IPS DF 6.9 (cell line): ENCODE measurements around the gene MIEN1.
"Not testable (repeated sequence)": the region's sequence is repeated elsewhere in the genome, so short reads cannot be mapped to it uniquely, and the experiment has no call there.

ENCODE experiments used
- DNase-seq: peaks from one replicate; pipeline ENCODE4 v3.0.0-alpha.2; 2013; ENCODE audit warnings: low read depth, low spot score
- H3K27ac ChIP-seq: one replicate; pipeline ENCODE4 v1.5.1; 2013; ENCODE audit warnings: low read length, control low read depth
- H3K27me3 ChIP-seq: 2 replicates; pipeline ENCODE4 v1.6.1; 2013; ENCODE audit warnings: mild to moderate bottlenecking, low read length; ENCODE audit not compliant: control insufficient read depth, insufficient read depth
- H3K36me3 ChIP-seq: 2 replicates; pipeline ENCODE4 v1.6.1; 2013; ENCODE audit warnings: low read length; ENCODE audit not compliant: control insufficient read depth, insufficient read depth
- H3K4me1 ChIP-seq: 2 replicates; pipeline ENCODE4 v1.6.1; 2013; ENCODE audit warnings: low read length; ENCODE audit not compliant: control insufficient read depth, insufficient read depth
- H3K4me3 ChIP-seq: 2 replicates; pipeline ENCODE4 v1.5.1; 2013; ENCODE audit warnings: mild to moderate bottlenecking, low read length
- H3K9me3 ChIP-seq: 2 replicates; pipeline ENCODE4 v1.6.1; 2013; ENCODE audit warnings: low read length, inconsistent platforms; ENCODE audit not compliant: control insufficient read depth, insufficient read depth
- WGBS: extraction: QIAGEN DNeasy Blood & Tissue Kit; methylation state at CpG from one replicate; pipeline ENCODE4 v1.1.7; 2013; ENCODE audit warnings: mixed read lengths, missing lambda C conversion rate; ENCODE audit not compliant: insufficient read length, insufficient coverage; 5-methylcytosine and 5-hydroxymethylcytosine counted together

Gene MIEN1

DNA sequence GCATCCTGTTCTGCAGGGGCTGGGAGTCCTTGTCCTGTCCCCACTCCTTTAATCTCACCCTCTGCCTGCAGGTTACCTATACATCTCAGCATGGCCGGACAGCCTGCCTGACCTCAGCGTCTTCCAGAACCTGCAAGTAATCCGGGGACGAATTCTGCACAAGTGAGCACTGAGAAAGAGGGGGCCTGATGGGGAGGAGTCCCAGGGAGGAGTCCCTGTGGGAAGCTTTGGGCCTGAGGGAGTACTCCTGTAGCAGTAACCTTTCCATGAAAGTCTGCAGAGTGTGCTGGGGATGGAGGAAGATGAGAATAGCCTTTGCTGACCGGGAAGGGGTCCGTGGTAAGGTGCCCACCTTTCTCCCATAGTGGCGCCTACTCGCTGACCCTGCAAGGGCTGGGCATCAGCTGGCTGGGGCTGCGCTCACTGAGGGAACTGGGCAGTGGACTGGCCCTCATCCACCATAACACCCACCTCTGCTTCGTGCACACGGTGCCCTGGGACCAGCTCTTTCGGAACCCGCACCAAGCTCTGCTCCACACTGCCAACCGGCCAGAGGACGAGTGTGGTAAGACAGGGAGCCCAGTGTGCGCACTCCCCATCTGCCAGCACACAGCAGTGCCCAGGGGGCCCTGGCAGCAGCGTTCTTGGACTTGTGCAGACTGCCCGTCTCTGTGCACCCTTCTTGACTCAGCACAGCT, 14.8 kb downstream of the MIEN1 start:
- no peak for DNase-seq
- Histone ChIP-seq H3K36me3 (peaks cover 38% of the 10 kb centered on the region), H3K27me3 (no peaks in the 10 kb centered on the region), H3K27ac (no peak overlapping the region), H3K4me3 (no peak overlapping the region), H3K4me1 (no peaks in the 10 kb centered on the region), H3K9me3 (no peaks in the 10 kb centered on the region)
- WGBS: no CpG with 5 or more reads among the region's 18 CpGs

DNA sequence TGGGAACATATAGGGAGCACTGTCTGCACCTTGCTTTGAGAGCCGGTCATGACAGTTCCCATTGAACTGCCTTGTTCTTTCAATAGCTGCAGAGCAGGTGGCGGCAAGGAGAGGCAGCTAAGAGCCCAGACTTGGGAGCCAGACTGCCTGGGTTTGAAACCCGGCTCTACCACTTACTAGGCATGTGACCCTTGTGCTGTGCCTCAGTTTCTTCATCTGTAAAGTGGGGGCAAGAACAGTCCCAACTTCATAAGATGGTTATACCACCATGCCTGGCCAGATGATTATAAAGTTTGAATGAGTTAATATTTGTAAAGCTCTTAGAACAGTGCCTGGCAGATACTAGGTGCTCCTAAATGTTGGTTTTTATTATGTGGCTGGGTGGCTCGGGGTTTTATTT, 16.1 kb downstream of the MIEN1 start:
- no peak overlapping the region for H3K27ac ChIP-seq
- DNase-seq: no peak
- H3K4me3 ChIP-seq: no peak overlapping the region
- WGBS: no CpG with 5 or more reads among the region's 4 CpGs
- H3K4me1 ChIP-seq: no peaks in the 10 kb centered on the region
- peaks cover 45% of the 10 kb centered on the region for H3K36me3 ChIP-seq
- no peaks in the 10 kb centered on the region for H3K9me3 ChIP-seq
- H3K27me3 ChIP-seq: no peaks in the 10 kb centered on the region

DNA sequence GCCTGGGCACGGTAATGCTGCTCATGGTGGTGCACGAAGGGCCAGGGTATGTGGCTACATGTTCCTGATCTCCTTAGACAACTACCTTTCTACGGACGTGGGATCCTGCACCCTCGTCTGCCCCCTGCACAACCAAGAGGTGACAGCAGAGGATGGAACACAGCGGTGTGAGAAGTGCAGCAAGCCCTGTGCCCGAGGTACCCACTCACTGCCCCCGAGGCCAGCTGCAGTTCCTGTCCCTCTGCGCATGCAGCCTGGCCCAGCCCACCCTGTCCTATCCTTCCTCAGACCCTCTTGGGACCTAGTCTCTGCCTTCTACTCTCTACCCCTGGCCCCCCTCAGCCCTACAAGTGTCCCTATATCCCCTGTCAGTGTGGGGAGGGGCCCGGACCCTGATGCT, 18.5 kb downstream of the MIEN1 start:
- H3K4me1 ChIP-seq: no peaks in the 10 kb centered on the region
- no peak overlapping the region for H3K27ac ChIP-seq
- no peaks in the 10 kb centered on the region for H3K27me3 ChIP-seq
- no CpG with 5 or more reads among the region's 10 CpGs for WGBS
- H3K4me3 ChIP-seq: no peak overlapping the region
- no peak for DNase-seq
- H3K9me3 ChIP-seq: no peaks in the 10 kb centered on the region
- H3K36me3 ChIP-seq: peaks cover 53% of the 10 kb centered on the region

GRCh38 chr17:39711071-39711470, 19.3 kb downstream of the MIEN1 start:
- H3K27ac ChIP-seq, H3K9me3 ChIP-seq, H3K4me3 ChIP-seq, DNase-seq, H3K4me1 ChIP-seq, H3K27me3 ChIP-seq: not testable (repeated sequence)
- peaks cover 47% of the 10 kb centered on the region for H3K36me3 ChIP-seq
- no CpG with 5 or more reads among the region's 11 CpGs for WGBS

DNA sequence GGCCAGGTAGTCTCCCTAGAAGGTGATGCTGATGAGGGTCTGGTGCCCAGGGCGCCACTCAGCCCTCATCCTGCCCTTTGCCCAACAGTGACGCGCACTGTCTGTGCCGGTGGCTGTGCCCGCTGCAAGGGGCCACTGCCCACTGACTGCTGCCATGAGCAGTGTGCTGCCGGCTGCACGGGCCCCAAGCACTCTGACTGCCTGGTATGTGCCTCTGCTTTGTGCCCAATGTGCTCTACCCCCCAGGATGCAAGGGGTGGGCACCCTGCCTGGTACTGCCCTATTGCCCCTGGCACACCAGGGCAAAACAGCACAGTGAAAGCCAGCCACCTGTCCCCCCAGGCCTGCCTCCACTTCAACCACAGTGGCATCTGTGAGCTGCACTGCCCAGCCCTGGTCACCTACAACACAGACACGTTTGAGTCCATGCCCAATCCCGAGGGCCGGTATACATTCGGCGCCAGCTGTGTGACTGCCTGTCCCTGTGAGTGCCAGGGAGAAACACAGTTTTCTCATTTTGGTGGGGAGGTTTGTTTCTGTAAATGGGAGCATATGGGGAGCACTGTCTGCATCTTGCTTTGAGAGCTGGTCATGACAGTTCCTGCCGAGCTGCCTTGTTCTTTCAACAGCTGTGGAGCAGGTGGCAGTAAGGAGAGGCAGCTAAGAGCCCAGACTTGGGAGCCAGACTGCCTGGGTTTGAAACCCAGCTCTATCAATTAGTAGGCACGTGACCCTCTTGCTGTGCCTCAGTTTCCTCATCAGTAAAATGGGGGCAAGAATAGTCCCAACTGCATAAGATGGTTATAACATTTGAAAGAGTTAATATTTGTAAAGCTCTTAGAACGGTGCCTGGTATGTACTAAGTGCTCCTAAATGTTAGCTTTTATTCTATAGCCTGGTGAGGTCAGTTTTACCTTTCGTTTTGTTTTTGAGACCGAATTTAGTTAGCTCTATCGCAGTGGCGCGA, 20.1 kb downstream of the MIEN1 start:
- no peak overlapping the region for H3K4me3 ChIP-seq
- no peaks in the 10 kb centered on the region for H3K9me3 ChIP-seq
- no CpG with 5 or more reads among the region's 20 CpGs for WGBS
- no peak for DNase-seq
- no peaks in the 10 kb centered on the region for H3K27me3 ChIP-seq
- H3K4me1 ChIP-seq: peaks cover 3% of the 10 kb centered on the region; the same call in 1 of the 2 replicates
- peaks cover 39% of the 10 kb centered on the region for H3K36me3 ChIP-seq
- no peak overlapping the region for H3K27ac ChIP-seq

GRCh38 chr17:39709319-39709997, 20.9 kb downstream of the MIEN1 start:
- no CpG with 5 or more reads among the region's 14 CpGs for WGBS
- Histone ChIP-seq H3K27ac (no peak overlapping the region), H3K27me3 (no peaks in the 10 kb centered on the region), H3K4me1 (peaks cover 10% of the 10 kb centered on the region), H3K9me3 (no peaks in the 10 kb centered on the region), H3K4me3 (no peak overlapping the region), H3K36me3 (peaks cover 36% of the 10 kb centered on the region)
- no peak for DNase-seq

GRCh38 chr17:39706921-39707337, 23.4 kb downstream of the MIEN1 start:
- DNase-seq: no peak
- no CpG with 5 or more reads among the region's 7 CpGs for WGBS
- H3K9me3 ChIP-seq: no peaks in the 10 kb centered on the region
- H3K36me3 ChIP-seq: peaks cover 31% of the 10 kb centered on the region
- H3K4me1 ChIP-seq: peaks cover 16% of the 10 kb centered on the region
- no peaks in the 10 kb centered on the region for H3K27me3 ChIP-seq
- H3K27ac ChIP-seq: no peak overlapping the region
- H3K4me3 ChIP-seq: no peak overlapping the region

GRCh38 chr17:39706383-39706782, 23.9 kb downstream of the MIEN1 start:
- Histone ChIP-seq H3K27me3 (no peaks in the 10 kb centered on the region), H3K4me3 (no peak overlapping the region), H3K9me3 (no peaks in the 10 kb centered on the region), H3K27ac (no peak overlapping the region), H3K4me1 (peaks cover 17% of the 10 kb centered on the region), H3K36me3 (peaks cover 28% of the 10 kb centered on the region)
- DNase-seq: no peak
- no CpG with 5 or more reads among the region's 8 CpGs for WGBS

GRCh38 chr17:39705786-39706348, 24.5 kb downstream of the MIEN1 start:
- peaks cover 17% of the 10 kb centered on the region for H3K4me1 ChIP-seq
- H3K9me3 ChIP-seq: no peaks in the 10 kb centered on the region
- no peak overlapping the region for H3K4me3 ChIP-seq
- H3K27ac ChIP-seq: no peak overlapping the region
- H3K27me3 ChIP-seq: no peaks in the 10 kb centered on the region
- WGBS: no CpG with 5 or more reads among the region's 12 CpGs
- H3K36me3 ChIP-seq: peaks cover 28% of the 10 kb centered on the region
- DNase-seq: no peak
